ENCODE data around the gene F11. TPM values are rescaled to one million over a fixed set of nuclear protein-coding genes. Genes with fewer than 3 reads are reported as not detected.

Gene F11
- total and polyA plus RNA-seq, 2 experiments from 2014 or later = not detected

DNA sequence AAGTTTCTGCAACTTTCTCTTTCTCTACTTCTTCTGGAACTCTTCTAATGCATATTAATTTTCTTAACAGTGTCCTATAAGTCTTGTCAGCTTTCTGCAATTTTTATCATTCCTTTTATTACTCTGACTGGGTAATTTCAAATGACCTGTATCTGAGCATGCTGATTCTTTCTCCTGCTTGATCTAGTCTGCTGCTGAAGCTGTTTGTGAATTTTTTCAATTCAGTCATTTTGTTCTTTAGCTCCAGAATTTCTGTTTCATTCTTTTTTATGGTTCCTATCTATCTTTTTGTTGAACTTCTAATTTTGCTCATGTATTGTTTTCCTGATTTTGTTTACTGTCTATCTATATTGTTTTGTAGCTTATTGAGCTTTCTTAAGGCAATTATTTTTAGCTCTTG, 40.1 kb upstream of the F11 start:
- no peaks in the 10 kb centered on the region for H3F3A ChIP-seq (ENCODE audit: insufficient read depth)
- no peak overlapping the region for H3K9ac ChIP-seq
- no peaks in the 10 kb centered on the region for H3K9me3 ChIP-seq (ENCODE audit: low read depth)
- in situ Hi-C loops (cut with MboI) = no loop called here
- H3K4me2 ChIP-seq (ENCODE audit: unreplicated experiment) = no peak overlapping the region
- no peaks in the 10 kb centered on the region for H3K36me3 ChIP-seq (ENCODE audit: low read depth)
- H3K4me3 ChIP-seq = no peak overlapping the region
- no peak for DNase-seq
- TF ChIP-seq EZH2phosphoT487 (IDR thresholded peaks at IDR 0.05; ENCODE audit: insufficient read depth, low read depth) = no peak
- TF ChIP-seq EZH2 (IDR thresholded peaks at IDR 0.05; ENCODE audit: insufficient read depth, poor library complexity, severe bottlenecking) = no peak
- H2AFZ ChIP-seq = no peak overlapping the region
- no peaks in the 10 kb centered on the region for H3K4me1 ChIP-seq (ENCODE audit: insufficient read depth)
- H3K27me3 ChIP-seq (replicated peaks; ENCODE audit: insufficient read depth) = no peaks in the 10 kb centered on the region
- H3K9me2 ChIP-seq (ENCODE audit: insufficient read depth) = no peaks in the 10 kb centered on the region
- H3K27ac ChIP-seq = no peak overlapping the region
- no peaks in the 10 kb centered on the region for H3K79me2 ChIP-seq (ENCODE audit: insufficient read depth)
- no peaks in the 10 kb centered on the region for H4K20me1 ChIP-seq (ENCODE audit: insufficient read depth)

DNA sequence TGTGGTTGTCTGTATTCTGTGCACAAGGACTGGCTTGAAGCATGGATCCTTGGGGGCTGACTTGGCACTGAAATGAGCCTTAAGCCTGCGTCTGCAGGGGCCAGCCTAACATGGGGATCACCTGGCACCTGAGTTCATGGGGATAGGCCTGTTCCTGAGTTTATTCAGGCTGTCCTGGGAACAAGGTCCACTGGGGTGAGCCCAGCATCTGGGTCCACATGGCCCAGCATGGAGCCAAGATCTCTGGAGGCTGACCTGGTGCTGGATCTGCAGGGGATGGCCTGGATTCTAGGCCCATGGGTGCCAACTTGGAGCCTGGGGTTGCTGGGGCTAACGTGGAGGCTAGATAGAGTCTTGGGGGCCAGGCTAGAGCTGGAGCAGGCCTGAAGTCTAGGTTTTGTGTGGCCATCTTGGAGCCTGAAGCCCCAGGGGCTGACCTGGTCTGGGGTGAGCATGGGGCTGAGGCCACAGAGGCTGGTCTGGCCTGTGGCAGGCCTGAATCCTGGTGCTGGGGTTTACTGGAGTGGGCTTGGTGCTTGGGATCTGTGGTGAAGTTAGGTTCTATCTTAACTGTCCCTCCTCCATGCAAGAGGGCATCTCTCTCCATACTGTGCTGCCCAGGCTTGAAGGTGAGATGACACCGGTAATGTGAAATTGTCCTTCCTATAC, 39.3 kb upstream of the F11 start:
- in situ Hi-C loops (cut with MboI) = no loop called here
- Histone ChIP-seq H3F3A (ENCODE audit: insufficient read depth) (no peaks in the 10 kb centered on the region), H4K20me1 (ENCODE audit: insufficient read depth) (no peaks in the 10 kb centered on the region), H3K27ac (no peak overlapping the region), H3K36me3 (ENCODE audit: low read depth) (no peaks in the 10 kb centered on the region), H3K9me2 (ENCODE audit: insufficient read depth) (no peaks in the 10 kb centered on the region), H3K4me3 (no peak overlapping the region), H2AFZ (no peak overlapping the region), H3K4me1 (ENCODE audit: insufficient read depth) (no peaks in the 10 kb centered on the region), H3K9ac (no peak overlapping the region), H3K27me3 (replicated peaks; ENCODE audit: insufficient read depth) (no peaks in the 10 kb centered on the region), H3K4me2 (ENCODE audit: unreplicated experiment) (no peak overlapping the region), H3K9me3 (ENCODE audit: low read depth) (no peaks in the 10 kb centered on the region), H3K79me2 (ENCODE audit: insufficient read depth) (no peaks in the 10 kb centered on the region)
- 46 to 47% methylated on average over 3 of the region's 3 CpGs for WGBS, 2 experiments (ENCODE audit: low coverage in 1 of 2, low lambda C conversion rate in 2 of 2, missing lambda C conversion rate in 2 of 2)
- TF ChIP-seq EZH2phosphoT487 (IDR thresholded peaks at IDR 0.05; ENCODE audit: insufficient read depth, low read depth) (no peak), EZH2 (IDR thresholded peaks at IDR 0.05; ENCODE audit: insufficient read depth, poor library complexity, severe bottlenecking) (no peak)
- no peak for DNase-seq

DNA sequence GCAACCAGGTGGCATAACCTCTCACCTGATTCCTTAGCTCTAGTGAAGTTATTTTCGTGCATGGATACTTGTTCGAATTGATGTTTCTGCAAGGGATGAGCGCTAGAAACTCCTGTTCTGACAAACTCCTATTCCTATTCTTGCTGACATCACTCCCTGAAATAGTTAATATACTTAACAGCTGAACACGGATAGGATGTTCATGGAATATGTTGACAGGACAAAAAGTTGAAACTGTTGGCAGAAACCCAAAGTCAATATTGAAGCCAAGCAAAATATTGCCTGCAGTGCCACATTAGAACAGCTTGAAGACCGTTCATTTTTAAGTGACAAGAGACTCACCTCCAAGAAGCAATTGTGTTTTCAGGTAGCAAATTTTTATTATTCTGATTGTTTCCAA, 38.8 kb upstream of the F11 start, which contains the start of gene KLKB1:
KLKB1 (plus strand) TSS at position 287 of the 400 bp plus-strand sequence. CDS start 689 bp downstream, outside the sequence.
- Histone ChIP-seq H3K4me2 (ENCODE audit: unreplicated experiment) (no peak within 1 kb of the TSS), H3F3A (ENCODE audit: insufficient read depth) (no peaks in the 10 kb centered on the region), H4K20me1 (ENCODE audit: insufficient read depth) (no peaks in the 10 kb centered on the region), H3K27ac (no peak within 1 kb of the TSS), H3K4me3 (no peak within 1 kb of the TSS), H3K4me1 (ENCODE audit: insufficient read depth) (no peaks in the 10 kb centered on the region), H3K9me2 (ENCODE audit: insufficient read depth) (no peaks in the 10 kb centered on the region), H2AFZ (no peak within 1 kb of the TSS), H3K36me3 (ENCODE audit: low read depth) (no peaks in the 10 kb centered on the region), H3K27me3 (replicated peaks; ENCODE audit: insufficient read depth) (no peaks in the 10 kb centered on the region), H3K9me3 (ENCODE audit: low read depth) (no peaks in the 10 kb centered on the region), H3K79me2 (ENCODE audit: insufficient read depth) (no peaks in the 10 kb centered on the region), H3K9ac (no peak within 1 kb of the TSS)
- in situ Hi-C loops (cut with MboI) = no loop called here
- DNase-seq = no peak
- TF ChIP-seq EZH2 (IDR thresholded peaks at IDR 0.05; ENCODE audit: insufficient read depth, poor library complexity, severe bottlenecking) = no peak
- no peak for TF ChIP-seq EZH2phosphoT487 (IDR thresholded peaks at IDR 0.05; ENCODE audit: insufficient read depth, low read depth)
- WGBS, 2 experiments (ENCODE audit: low coverage in 1 of 2, low lambda C conversion rate in 2 of 2, missing lambda C conversion rate in 2 of 2) = 50 to 53% methylated on average over 5 of the region's 5 CpGs

DNA sequence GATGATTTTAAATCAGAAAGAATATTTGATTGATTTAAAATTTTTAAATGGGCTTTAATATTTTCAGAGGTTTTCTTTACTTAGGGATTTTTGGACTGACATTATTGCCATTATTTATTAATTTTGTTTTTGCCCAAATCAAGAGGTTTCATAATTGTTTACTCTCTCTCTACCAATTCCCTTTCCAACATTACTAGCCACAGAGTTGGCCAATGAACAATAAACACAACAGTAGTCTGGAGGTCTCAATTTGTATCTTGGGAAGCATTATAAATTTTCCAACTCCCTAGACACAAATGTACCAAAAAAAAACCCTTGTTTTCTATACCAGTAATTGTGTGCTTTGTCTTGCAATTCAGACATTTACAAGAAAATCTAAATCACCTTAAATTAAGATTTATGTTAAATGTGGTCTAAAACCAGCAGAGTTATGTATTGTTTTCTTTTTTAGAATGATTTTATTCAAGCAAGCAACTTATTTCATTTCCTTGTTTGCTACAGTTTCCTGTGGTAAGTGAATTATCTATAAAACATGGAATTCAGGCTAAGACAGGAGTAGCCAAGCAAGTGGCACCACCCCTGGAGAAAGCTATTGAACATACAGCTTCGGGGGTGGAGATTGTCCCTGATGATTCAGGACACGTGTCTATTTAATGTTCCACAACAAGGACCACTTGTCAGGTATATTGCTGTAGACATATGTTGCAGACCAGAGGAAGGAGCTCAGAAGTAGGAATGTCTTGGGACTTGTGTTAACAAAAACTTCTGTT, 38.1 kb upstream of the F11 start:
- WGBS, 2 experiments (ENCODE audit: low coverage in 1 of 2, low lambda C conversion rate in 2 of 2, missing lambda C conversion rate in 2 of 2) = 0 to 4% methylated on average over 2 of the region's 2 CpGs
- H3K36me3 ChIP-seq (ENCODE audit: low read depth) = no peaks in the 10 kb centered on the region
- H3K4me2 ChIP-seq (ENCODE audit: unreplicated experiment) = no peak overlapping the region
- no peak overlapping the region for H3K9ac ChIP-seq
- DNase-seq = no peak
- no peak for TF ChIP-seq EZH2 (IDR thresholded peaks at IDR 0.05; ENCODE audit: insufficient read depth, poor library complexity, severe bottlenecking)
- TF ChIP-seq EZH2phosphoT487 (IDR thresholded peaks at IDR 0.05; ENCODE audit: insufficient read depth, low read depth) = no peak
- no peaks in the 10 kb centered on the region for H3K4me1 ChIP-seq (ENCODE audit: insufficient read depth)
- no peaks in the 10 kb centered on the region for H3F3A ChIP-seq (ENCODE audit: insufficient read depth)
- H2AFZ ChIP-seq = no peak overlapping the region
- no peaks in the 10 kb centered on the region for H3K79me2 ChIP-seq (ENCODE audit: insufficient read depth)
- no peak overlapping the region for H3K4me3 ChIP-seq
- in situ Hi-C loops (cut with MboI) = no loop called here
- H3K9me3 ChIP-seq (ENCODE audit: low read depth) = no peaks in the 10 kb centered on the region
- no peaks in the 10 kb centered on the region for H3K27me3 ChIP-seq (replicated peaks; ENCODE audit: insufficient read depth)
- no peaks in the 10 kb centered on the region for H4K20me1 ChIP-seq (ENCODE audit: insufficient read depth)
- H3K27ac ChIP-seq = no peak overlapping the region
- no peaks in the 10 kb centered on the region for H3K9me2 ChIP-seq (ENCODE audit: insufficient read depth)
